ENCODE results near the gene OR13G1.
A peak's percentile ranks its signal among the peaks of the same experiment; 100 is the strongest.
"Not testable (repeated sequence)": the region's sequence is repeated elsewhere in the genome, so short reads cannot be mapped to it uniquely, and the experiment has no call there.

Gene OR13G1

DNA sequence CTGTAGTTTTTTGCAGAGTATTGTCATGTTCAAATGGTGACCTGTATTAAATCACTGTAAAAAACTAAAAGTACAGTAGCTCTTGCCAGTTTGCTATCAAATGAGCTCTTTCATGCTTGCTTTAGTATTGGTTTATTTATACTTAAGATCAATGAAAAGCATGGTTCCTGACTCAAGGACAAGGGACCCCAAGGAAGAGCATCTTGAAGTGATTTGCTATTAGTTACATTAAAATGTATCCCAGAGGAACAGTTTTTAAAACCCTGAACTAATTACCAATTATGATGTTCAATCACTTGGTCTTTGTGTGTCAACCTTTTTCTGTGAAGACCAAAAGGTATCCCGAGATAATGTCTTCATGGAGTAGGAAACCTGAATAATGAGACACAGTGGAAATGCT lies at the start of gene OR13G1:
OR13G1 (minus strand) TSS at position 101 of the 400 bp plus-strand sequence. CDS start 6,698 bp downstream, outside the sequence.
- H3K4me2 ChIP-seq (ENCODE audit: low read length) = peak within 1 kb of the TSS; percentile 53
- no peak within 1 kb of the TSS for H3K9ac ChIP-seq (ENCODE audit: low read length)
- no peaks in the 10 kb centered on the region for H3K79me2 ChIP-seq (ENCODE audit: low read length)
- H3K27ac ChIP-seq (ENCODE audit: low read length) = no peak within 1 kb of the TSS
- no peaks in the 10 kb centered on the region for H3K36me3 ChIP-seq (replicated peaks; ENCODE audit: low read depth, low read length)
- no peak within 1 kb of the TSS for H3K4me3 ChIP-seq (ENCODE audit: low read length)
- TF ChIP-seq EZH2phosphoT487 (IDR thresholded peaks at IDR 0.05; ENCODE audit: low read depth) (no peak), CTCF (IDR thresholded peaks at IDR 0.05; ENCODE audit: low read depth, low read length) (no peak)
- peaks cover 11% of the 10 kb centered on the region for H3K4me1 ChIP-seq (ENCODE audit: low read length)
- no peaks in the 10 kb centered on the region for H4K20me1 ChIP-seq (ENCODE audit: insufficient read depth, low read length)
- peaks cover 10% of the 10 kb centered on the region; the same call in 1 of the 2 replicates for H3K27me3 ChIP-seq (ENCODE audit: low read depth, low read length)
- H3K9me3 ChIP-seq (ENCODE audit: insufficient read depth, low read length) = no peaks in the 10 kb centered on the region
- no peak within 1 kb of the TSS for H2AFZ ChIP-seq (ENCODE audit: low read depth, low read length)

- no peaks in the 10 kb centered on the region for H3K9me3 ChIP-seq (ENCODE audit: insufficient read depth, low read length)
- no peak for TF ChIP-seq EZH2phosphoT487 (IDR thresholded peaks at IDR 0.05; ENCODE audit: low read depth)
- TF ChIP-seq CTCF (IDR thresholded peaks at IDR 0.05; ENCODE audit: low read depth, low read length) = no peak
- no peak overlapping the region for H3K4me3 ChIP-seq (ENCODE audit: low read length)
- H3K9ac ChIP-seq (ENCODE audit: low read length) = no peak overlapping the region
- no peaks in the 10 kb centered on the region for H3K36me3 ChIP-seq (replicated peaks; ENCODE audit: low read depth, low read length)
- no peak overlapping the region for H3K27ac ChIP-seq (ENCODE audit: low read length)
- H2AFZ ChIP-seq (ENCODE audit: low read depth, low read length) = no peak overlapping the region
- no peaks in the 10 kb centered on the region for H3K4me1 ChIP-seq (ENCODE audit: low read length)
- no peak overlapping the region for H3K4me2 ChIP-seq (ENCODE audit: low read length)
- no peaks in the 10 kb centered on the region for H3K79me2 ChIP-seq (ENCODE audit: low read length)
- H4K20me1 ChIP-seq (ENCODE audit: insufficient read depth, low read length) = no peaks in the 10 kb centered on the region
- no peaks in the 10 kb centered on the region for H3K27me3 ChIP-seq (ENCODE audit: low read depth, low read length)
These were observed 41.7 kb upstream of the OR13G1 start for GRCh38 chr1:247721222-247721621.

GRCh38 chr1:247716546-247716945 lies 37.0 kb upstream of the OR13G1 start, which contains the start of gene OR6F1:
OR6F1 (minus strand) TSS chr1:247716646; CDS start chr1:247712755, 3,891 bp downstream.
- Histone ChIP-seq H3K4me3 (ENCODE audit: low read length) (no peak within 1 kb of the TSS), H4K20me1 (ENCODE audit: insufficient read depth, low read length) (no peaks in the 10 kb centered on the region), H3K9ac (ENCODE audit: low read length) (no peak within 1 kb of the TSS), H3K4me1 (ENCODE audit: low read length) (no peaks in the 10 kb centered on the region), H3K27ac (ENCODE audit: low read length) (no peak within 1 kb of the TSS), H3K9me3 (ENCODE audit: insufficient read depth, low read length) (no peaks in the 10 kb centered on the region), H2AFZ (ENCODE audit: low read depth, low read length) (no peak within 1 kb of the TSS), H3K79me2 (ENCODE audit: low read length) (no peaks in the 10 kb centered on the region), H3K4me2 (ENCODE audit: low read length) (no peak within 1 kb of the TSS), H3K27me3 (ENCODE audit: low read depth, low read length) (no peaks in the 10 kb centered on the region), H3K36me3 (replicated peaks; ENCODE audit: low read depth, low read length) (no peaks in the 10 kb centered on the region)
- TF ChIP-seq CTCF (IDR thresholded peaks at IDR 0.05; ENCODE audit: low read depth, low read length) (no peak), EZH2phosphoT487 (IDR thresholded peaks at IDR 0.05; ENCODE audit: low read depth) (no peak)

DNA sequence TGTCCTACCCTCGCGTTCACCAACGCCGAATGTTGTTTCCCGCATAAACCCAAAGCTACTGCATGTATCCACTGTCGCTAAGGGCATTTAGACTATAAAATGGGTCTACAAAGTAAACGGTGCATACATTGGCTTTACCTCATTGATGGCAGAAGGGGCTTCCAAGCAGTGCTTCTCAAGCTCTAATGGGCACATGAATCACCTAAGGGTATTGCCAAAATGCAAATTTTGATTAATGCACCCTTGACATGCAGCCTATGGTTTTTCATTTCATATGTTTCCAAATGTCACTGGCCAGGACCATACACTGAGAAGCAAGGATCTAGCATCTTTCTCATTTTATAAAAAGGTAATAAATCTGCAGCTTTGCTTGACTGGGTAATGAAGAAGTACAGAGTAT lies 34.2 kb upstream of the OR13G1 start:
- H3K4me2 ChIP-seq (ENCODE audit: low read length) = no peak overlapping the region
- no peaks in the 10 kb centered on the region for H4K20me1 ChIP-seq (ENCODE audit: insufficient read depth, low read length)
- TF ChIP-seq CTCF (IDR thresholded peaks at IDR 0.05; ENCODE audit: low read depth, low read length) (no peak), EZH2phosphoT487 (IDR thresholded peaks at IDR 0.05; ENCODE audit: low read depth) (no peak)
- H3K4me3 ChIP-seq (ENCODE audit: low read length) = no peak overlapping the region
- no peaks in the 10 kb centered on the region for H3K9me3 ChIP-seq (ENCODE audit: insufficient read depth, low read length)
- no peak overlapping the region for H2AFZ ChIP-seq (ENCODE audit: low read depth, low read length)
- H3K79me2 ChIP-seq (ENCODE audit: low read length) = no peaks in the 10 kb centered on the region
- H3K27ac ChIP-seq (ENCODE audit: low read length) = no peak overlapping the region
- peaks cover 6% of the 10 kb centered on the region; the same call in 1 of the 2 replicates for H3K27me3 ChIP-seq (ENCODE audit: low read depth, low read length)
- H3K9ac ChIP-seq (ENCODE audit: low read length) = no peak overlapping the region
- H3K4me1 ChIP-seq (ENCODE audit: low read length) = no peaks in the 10 kb centered on the region
- no peaks in the 10 kb centered on the region for H3K36me3 ChIP-seq (replicated peaks; ENCODE audit: low read depth, low read length)

- not testable (repeated sequence) for H3K27me3 ChIP-seq (ENCODE audit: low read depth, low read length); H3K79me2 ChIP-seq (ENCODE audit: low read length); H3K36me3 ChIP-seq (replicated peaks; ENCODE audit: low read depth, low read length); H3K4me3 ChIP-seq (ENCODE audit: low read length); H3K9ac ChIP-seq (ENCODE audit: low read length); H3K4me2 ChIP-seq (ENCODE audit: low read length); H3K9me3 ChIP-seq (ENCODE audit: insufficient read depth, low read length); H3K4me1 ChIP-seq (ENCODE audit: low read length); H4K20me1 ChIP-seq (ENCODE audit: insufficient read depth, low read length); H2AFZ ChIP-seq (ENCODE audit: low read depth, low read length); H3K27ac ChIP-seq (ENCODE audit: low read length)
These were observed 31.1 kb upstream of the OR13G1 start for GRCh38 chr1:247710681-247711080.
